ENCODE measurements around the gene LIMS1. TPM values are rescaled to one million over a fixed set of nuclear protein-coding genes. Genes with fewer than 3 reads are reported as not detected.

LIMS1 gene
- total and polyA plus RNA-seq, 2 donors, result 27.1 to 28.5 TPM

GRCh38 chr2:108629417-108629816 lies 95.1 kb downstream of the LIMS1 start:
- 46% methylated on average over 1 of the region's 1 CpG for WGBS
- no peaks in the 10 kb centered on the region for H3K27me3 ChIP-seq (ENCODE audit: control insufficient read depth in 2 of 2, insufficient read depth in 1 of 2, low read length in 1 of 2)
- H3K27ac ChIP-seq (ENCODE audit: low read depth in 1 of 2, low read length in 1 of 2), result peak overlapping the region; percentile 29 to 42
- no peak overlapping the region for H3K4me3 ChIP-seq (ENCODE audit: low read length in 2 of 2)
- H3K4me1 ChIP-seq (ENCODE audit: control insufficient read depth in 2 of 2, insufficient read depth in 2 of 2, low read length in 2 of 2), result peaks cover 3 to 16% of the 10 kb centered on the region in 2 donors
- DNase-seq (ENCODE audit: low read depth in 6 of 9, low spot score in 9 of 9), result peak in 1 of 9 donors; percentile 43
- no peaks in the 10 kb centered on the region for H3K36me3 ChIP-seq (ENCODE audit: control insufficient read depth in 2 of 2, insufficient read depth in 2 of 2, low read length in 1 of 2)
- no peaks in the 10 kb centered on the region for H3K9me3 ChIP-seq (ENCODE audit: control insufficient read depth in 2 of 2, insufficient read depth in 1 of 2, low read length in 1 of 2)

GRCh38 chr2:108630567-108631405 lies 96.5 kb downstream of the LIMS1 start:
- DNase-seq (ENCODE audit: low read depth in 6 of 9, low spot score in 9 of 9), result no peak
- H3K27ac ChIP-seq (ENCODE audit: low read depth in 1 of 2, low read length in 1 of 2), result peak overlapping the region in 1 of 2 donors; percentile 42
- H3K36me3 ChIP-seq (ENCODE audit: control insufficient read depth in 2 of 2, insufficient read depth in 2 of 2, low read length in 1 of 2), result no peaks in the 10 kb centered on the region
- H3K4me3 ChIP-seq (ENCODE audit: low read length in 2 of 2), result no peak overlapping the region
- no peaks in the 10 kb centered on the region for H3K27me3 ChIP-seq (ENCODE audit: control insufficient read depth in 2 of 2, insufficient read depth in 1 of 2, low read length in 1 of 2)
- WGBS, result 96% methylated on average over 5 of the region's 5 CpGs
- peaks cover 3 to 12% of the 10 kb centered on the region in 2 donors for H3K4me1 ChIP-seq (ENCODE audit: control insufficient read depth in 2 of 2, insufficient read depth in 2 of 2, low read length in 2 of 2)
- H3K9me3 ChIP-seq (ENCODE audit: control insufficient read depth in 2 of 2, insufficient read depth in 1 of 2, low read length in 1 of 2), result no peaks in the 10 kb centered on the region

- H3K27ac ChIP-seq (ENCODE audit: low read depth in 1 of 2, low read length in 1 of 2), result no peak overlapping the region
Observed at GRCh38 chr2:108632332-108633160, 98.3 kb downstream of the LIMS1 start.

GRCh38 chr2:108633409-108633808 lies 99.1 kb downstream of the LIMS1 start:
- no peak overlapping the region for H3K4me3 ChIP-seq (ENCODE audit: low read length in 2 of 2)
- DNase-seq (ENCODE audit: low read depth in 6 of 9, low spot score in 9 of 9), result no peak
- peaks cover 3 to 17% of the 10 kb centered on the region in 2 donors for H3K4me1 ChIP-seq (ENCODE audit: control insufficient read depth in 2 of 2, insufficient read depth in 2 of 2, low read length in 2 of 2)
- no peaks in the 10 kb centered on the region for H3K27me3 ChIP-seq (ENCODE audit: control insufficient read depth in 2 of 2, insufficient read depth in 1 of 2, low read length in 1 of 2)
- H3K27ac ChIP-seq (ENCODE audit: low read depth in 1 of 2, low read length in 1 of 2), result no peak overlapping the region
- 90% methylated on average over 1 of the region's 1 CpG for whole genome bisulfite sequencing
- no peaks in the 10 kb centered on the region for H3K36me3 ChIP-seq (ENCODE audit: control insufficient read depth in 2 of 2, insufficient read depth in 2 of 2, low read length in 1 of 2)
- no peaks in the 10 kb centered on the region for H3K9me3 ChIP-seq (ENCODE audit: control insufficient read depth in 2 of 2, insufficient read depth in 1 of 2, low read length in 1 of 2)

More at GRCh38 chr2:108632332-108633160, 98.3 kb downstream of the LIMS1 start:
- no peak overlapping the region for H3K4me3 ChIP-seq (ENCODE audit: low read length in 2 of 2)
- peaks cover 3 to 17% of the 10 kb centered on the region in 2 donors for H3K4me1 ChIP-seq (ENCODE audit: control insufficient read depth in 2 of 2, insufficient read depth in 2 of 2, low read length in 2 of 2)
- H3K36me3 ChIP-seq (ENCODE audit: control insufficient read depth in 2 of 2, insufficient read depth in 2 of 2, low read length in 1 of 2), result no peaks in the 10 kb centered on the region
- H3K27me3 ChIP-seq (ENCODE audit: control insufficient read depth in 2 of 2, insufficient read depth in 1 of 2, low read length in 1 of 2), result no peaks in the 10 kb centered on the region
- 95% methylated on average over 5 of the region's 5 CpGs for WGBS
- H3K9me3 ChIP-seq (ENCODE audit: control insufficient read depth in 2 of 2, insufficient read depth in 1 of 2, low read length in 1 of 2), result no peaks in the 10 kb centered on the region
- no peak for DNase-seq (ENCODE audit: low read depth in 6 of 9, low spot score in 9 of 9)

GRCh38 chr2:108634011-108634410 lies 99.7 kb downstream of the LIMS1 start:
- Histone ChIP-seq H3K27ac (ENCODE audit: low read depth in 1 of 2, low read length in 1 of 2) (no peak overlapping the region), H3K36me3 (ENCODE audit: control insufficient read depth in 2 of 2, insufficient read depth in 2 of 2, low read length in 1 of 2) (no peaks in the 10 kb centered on the region), H3K27me3 (ENCODE audit: control insufficient read depth in 2 of 2, insufficient read depth in 1 of 2, low read length in 1 of 2) (no peaks in the 10 kb centered on the region), H3K4me3 (ENCODE audit: low read length in 2 of 2) (no peak overlapping the region), H3K4me1 (ENCODE audit: control insufficient read depth in 2 of 2, insufficient read depth in 2 of 2, low read length in 2 of 2) (peaks cover 3 to 17% of the 10 kb centered on the region in 2 donors), H3K9me3 (ENCODE audit: control insufficient read depth in 2 of 2, insufficient read depth in 1 of 2, low read length in 1 of 2) (no peaks in the 10 kb centered on the region)
- no peak for DNase-seq (ENCODE audit: low read depth in 6 of 9, low spot score in 9 of 9)

GRCh38 chr2:108634576-108635160 lies 100.4 kb downstream of the LIMS1 start:
- peaks cover under 1 to 14% of the 10 kb centered on the region in 2 donors for H3K4me1 ChIP-seq (ENCODE audit: control insufficient read depth in 2 of 2, insufficient read depth in 2 of 2, low read length in 2 of 2)
- no peaks in the 10 kb centered on the region for H3K9me3 ChIP-seq (ENCODE audit: control insufficient read depth in 2 of 2, insufficient read depth in 1 of 2, low read length in 1 of 2)
- H3K27me3 ChIP-seq (ENCODE audit: control insufficient read depth in 2 of 2, insufficient read depth in 1 of 2, low read length in 1 of 2), result no peaks in the 10 kb centered on the region
- 81% methylated on average over 10 of the region's 10 CpGs for WGBS
- H3K36me3 ChIP-seq (ENCODE audit: control insufficient read depth in 2 of 2, insufficient read depth in 2 of 2, low read length in 1 of 2), result no peaks in the 10 kb centered on the region
- DNase-seq (ENCODE audit: low read depth in 6 of 9, low spot score in 9 of 9), result no peak
- no peak overlapping the region for H3K27ac ChIP-seq (ENCODE audit: low read depth in 1 of 2, low read length in 1 of 2)
- H3K4me3 ChIP-seq (ENCODE audit: low read length in 2 of 2), result no peak overlapping the region

- WGBS, result 92% methylated on average over 13 of the region's 13 CpGs
- no peak for DNase-seq (ENCODE audit: low read depth in 6 of 9, low spot score in 9 of 9)
- Histone ChIP-seq H3K4me3 (ENCODE audit: low read length in 2 of 2) (no peak overlapping the region), H3K27me3 (ENCODE audit: control insufficient read depth in 2 of 2, insufficient read depth in 1 of 2, low read length in 1 of 2) (no peaks in the 10 kb centered on the region), H3K9me3 (ENCODE audit: control insufficient read depth in 2 of 2, insufficient read depth in 1 of 2, low read length in 1 of 2) (no peaks in the 10 kb centered on the region), H3K4me1 (ENCODE audit: control insufficient read depth in 2 of 2, insufficient read depth in 2 of 2, low read length in 2 of 2) (peaks cover 0 to 12% of the 10 kb centered on the region in 2 donors), H3K27ac (ENCODE audit: low read depth in 1 of 2, low read length in 1 of 2) (no peak overlapping the region), H3K36me3 (ENCODE audit: control insufficient read depth in 2 of 2, insufficient read depth in 2 of 2, low read length in 1 of 2) (no peaks in the 10 kb centered on the region)
Observed at GRCh38 chr2:108635630-108636354, 101.5 kb downstream of the LIMS1 start.

- Histone ChIP-seq H3K4me1 (ENCODE audit: control insufficient read depth in 2 of 2, insufficient read depth in 2 of 2, low read length in 2 of 2) (peaks cover 0 to 8% of the 10 kb centered on the region in 2 donors), H3K36me3 (ENCODE audit: control insufficient read depth in 2 of 2, insufficient read depth in 2 of 2, low read length in 1 of 2) (no peaks in the 10 kb centered on the region), H3K27ac (ENCODE audit: low read depth in 1 of 2, low read length in 1 of 2) (no peak overlapping the region), H3K9me3 (ENCODE audit: control insufficient read depth in 2 of 2, insufficient read depth in 1 of 2, low read length in 1 of 2) (no peaks in the 10 kb centered on the region), H3K27me3 (ENCODE audit: control insufficient read depth in 2 of 2, insufficient read depth in 1 of 2, low read length in 1 of 2) (no peaks in the 10 kb centered on the region), H3K4me3 (ENCODE audit: low read length in 2 of 2) (no peak overlapping the region)
- DNase-seq (ENCODE audit: low read depth in 6 of 9, low spot score in 9 of 9), result no peak
- WGBS, result 68% methylated on average over 4 of the region's 4 CpGs
Observed at GRCh38 chr2:108637304-108637669, 103.0 kb downstream of the LIMS1 start.

Data from thymus (tissue), 11 donors.